ENCODE results near the gene EXOC4. TPM values are rescaled to one million over a fixed set of nuclear protein-coding genes. Genes with fewer than 3 reads are reported as not detected.

EXOC4 gene
- total and polyA plus RNA-seq, 7 experiments from 2014 or later: 44.1 to 106 (median 74.2) TPM

DNA sequence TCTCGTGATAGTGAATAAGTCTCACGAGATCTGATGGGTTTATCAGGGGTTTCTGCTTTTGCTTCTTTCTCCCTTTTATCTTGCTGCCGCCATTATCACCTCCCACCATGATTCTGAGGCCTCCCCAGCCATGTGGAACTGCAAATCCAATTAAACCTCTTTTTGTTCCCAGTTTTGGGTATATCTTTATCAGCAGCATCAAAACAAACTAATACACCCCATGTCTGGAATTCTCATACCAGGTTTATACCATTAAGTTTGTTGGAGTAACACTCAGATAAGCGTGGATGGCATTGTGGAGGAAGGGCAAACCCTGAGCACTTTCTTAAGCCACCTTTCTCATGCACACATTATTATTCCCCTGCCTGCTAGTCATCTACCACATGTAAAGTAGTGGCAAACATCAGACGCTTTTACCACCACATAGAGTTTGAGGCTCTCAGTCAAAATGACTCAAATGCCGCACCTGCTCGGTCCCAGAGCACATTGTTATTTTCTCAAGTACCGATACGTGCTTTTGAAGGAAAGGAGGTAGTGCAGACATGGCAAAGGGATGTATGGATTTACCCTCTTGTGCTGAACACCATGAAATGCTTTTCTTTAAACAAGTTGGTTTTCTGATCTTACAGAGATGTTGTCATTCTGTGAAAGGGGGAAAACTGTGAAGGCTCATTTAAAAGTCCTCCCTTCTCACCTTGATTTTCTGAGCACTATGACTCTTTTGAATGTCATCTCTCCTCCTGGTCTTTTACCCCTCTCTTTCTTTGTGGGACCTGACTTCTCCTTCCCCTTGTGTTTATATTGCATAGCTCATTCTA lies 429.7 kb downstream of the EXOC4 start:
- Histone ChIP-seq H3K4me1 (ENCODE audit: control insufficient read depth in 2 of 2, insufficient read depth in 2 of 2, low read length in 2 of 2) (no peaks in the 10 kb centered on the region), H3K27me3 (ENCODE audit: control insufficient read depth in 2 of 2, insufficient read depth in 2 of 2, low read length in 2 of 2) (no peaks in the 10 kb centered on the region), H3K4me3 (ENCODE audit: low read length) (no peak overlapping the region), H3K36me3 (ENCODE audit: control insufficient read depth in 2 of 3, insufficient read depth in 3 of 3, low read length in 3 of 3) (no peaks in the 10 kb centered on the region), H3K27ac (ENCODE audit: low read depth, low read length) (no peak overlapping the region), H3K9me3 (ENCODE audit: control insufficient read depth in 2 of 3, low read length in 3 of 3) (no peaks in the 10 kb centered on the region)
- ATAC-seq (no peak), DNase-seq (no peak)
- intact Hi-C loops (cut with micrococcal nuclease): no loop called here
- H3K4me3 Mint-ChIP-seq: no peak overlapping the region
- H3K36me3 Mint-ChIP-seq: peaks cover 3 to 49% (median 20%) of the 10 kb centered on the region in 5 donors
- ChIA-PET CTCF (no interaction called here), POLR2A (no interaction called here)
- no peaks in the 10 kb centered on the region for H3K27me3 Mint-ChIP-seq
- H3K4me1 Mint-ChIP-seq: peaks cover 0 to 6% (median 0%) of the 10 kb centered on the region in 7 donors
- H3K27ac Mint-ChIP-seq: peak overlapping the region in 1 of 9 donors; percentile 23
- peaks cover 0 to 8% (median 0%) of the 10 kb centered on the region in 11 donors for H3K9me3 Mint-ChIP-seq

DNA sequence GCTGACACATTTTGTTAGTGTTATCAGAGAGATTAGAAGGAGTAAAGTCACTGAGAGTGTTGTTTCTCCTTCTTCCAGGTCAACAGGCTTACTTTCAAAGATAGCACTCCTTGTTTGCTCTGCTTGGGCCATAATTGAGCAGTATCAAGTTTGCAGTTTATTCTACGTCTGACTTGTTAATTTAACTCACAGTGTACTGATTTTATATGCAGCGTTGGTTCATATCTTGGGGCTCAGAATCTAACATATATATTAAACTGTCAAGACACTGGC lies 430.2 kb downstream of the EXOC4 start:
- Histone ChIP-seq H3K4me1 (ENCODE audit: control insufficient read depth in 2 of 2, insufficient read depth in 2 of 2, low read length in 2 of 2) (no peaks in the 10 kb centered on the region), H3K36me3 (ENCODE audit: control insufficient read depth in 2 of 3, insufficient read depth in 3 of 3, low read length in 3 of 3) (no peaks in the 10 kb centered on the region), H3K4me3 (ENCODE audit: low read length) (no peak overlapping the region), H3K27me3 (ENCODE audit: control insufficient read depth in 2 of 2, insufficient read depth in 2 of 2, low read length in 2 of 2) (no peaks in the 10 kb centered on the region), H3K27ac (ENCODE audit: low read depth, low read length) (no peak overlapping the region), H3K9me3 (ENCODE audit: control insufficient read depth in 2 of 3, low read length in 3 of 3) (no peaks in the 10 kb centered on the region)
- Mint-ChIP-seq H3K9me3 (peaks cover 0 to 8% (median 0%) of the 10 kb centered on the region in 11 donors), H3K4me1 (peaks cover 0 to 6% (median 0%) of the 10 kb centered on the region in 7 donors), H3K27ac (peak overlapping the region in 1 of 9 donors; percentile 23), H3K4me3 (no peak overlapping the region), H3K27me3 (no peaks in the 10 kb centered on the region), H3K36me3 (peaks cover 3 to 49% (median 20%) of the 10 kb centered on the region in 5 donors)
- CTCF ChIA-PET: no interaction called here
- DNase-seq (no peak), ATAC-seq (no peak)
- intact Hi-C loops (cut with micrococcal nuclease): no loop called here
- POLR2A ChIA-PET: no interaction called here

DNA sequence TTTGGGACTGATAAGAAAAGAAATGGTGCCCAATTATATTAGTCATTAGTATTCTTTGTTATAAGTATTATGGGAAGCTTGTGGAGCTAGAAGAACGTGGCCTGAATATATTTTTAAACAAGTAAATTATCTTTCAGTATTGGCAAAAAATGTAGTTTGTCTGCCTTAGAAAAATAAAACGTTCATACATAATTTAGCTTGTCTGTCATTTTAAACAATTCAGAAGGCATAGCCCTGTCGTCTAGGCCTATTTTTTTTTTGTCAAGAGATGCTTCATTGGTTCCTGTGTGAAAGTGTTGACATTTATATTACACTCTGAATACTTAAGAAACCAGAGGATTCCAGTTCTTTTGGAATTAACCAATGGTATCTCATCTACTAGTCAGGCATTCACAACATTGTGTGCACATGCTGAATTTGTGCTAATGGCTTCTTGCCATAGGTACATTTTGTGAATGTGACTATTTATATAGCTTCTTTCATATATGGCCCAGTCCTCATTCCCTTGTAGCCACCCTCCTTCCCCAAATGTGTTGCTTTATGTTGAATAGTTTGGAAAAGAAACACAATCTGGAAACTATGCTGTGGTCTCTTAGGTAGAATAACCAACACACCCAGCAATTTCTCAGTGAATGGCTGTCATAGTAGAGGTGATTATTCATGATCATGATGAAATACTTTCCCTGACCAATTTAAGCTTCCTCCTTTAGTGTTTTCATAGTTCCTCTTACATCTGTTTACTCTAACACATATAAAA lies 435.8 kb downstream of the EXOC4 start:
- H3K27ac ChIP-seq (ENCODE audit: low read depth, low read length): no peak overlapping the region
- peak; percentile 70 for ATAC-seq
- Mint-ChIP-seq H3K4me3 (no peak overlapping the region), H3K27ac (no peak overlapping the region), H3K27me3 (no peaks in the 10 kb centered on the region), H3K36me3 (peaks cover 0 to 54% (median 18%) of the 10 kb centered on the region in 5 donors), H3K4me1 (peaks cover 0 to 5% (median 0%) of the 10 kb centered on the region in 7 donors), H3K9me3 (peaks cover 0 to 8% (median 0%) of the 10 kb centered on the region in 11 donors)
- intact Hi-C loops (cut with micrococcal nuclease): no loop called here
- H3K36me3 ChIP-seq (ENCODE audit: control insufficient read depth in 2 of 3, insufficient read depth in 3 of 3, low read length in 3 of 3): no peaks in the 10 kb centered on the region
- no peaks in the 10 kb centered on the region for H3K4me1 ChIP-seq (ENCODE audit: control insufficient read depth in 2 of 2, insufficient read depth in 2 of 2, low read length in 2 of 2)
- no peaks in the 10 kb centered on the region for H3K9me3 ChIP-seq (ENCODE audit: control insufficient read depth in 2 of 3, low read length in 3 of 3)
- CTCF ChIA-PET: no interaction called here
- DNase-seq: no peak
- POLR2A ChIA-PET: no interaction called here
- no peak overlapping the region for H3K4me3 ChIP-seq (ENCODE audit: low read length)
- H3K27me3 ChIP-seq (ENCODE audit: control insufficient read depth in 2 of 2, insufficient read depth in 2 of 2, low read length in 2 of 2): no peaks in the 10 kb centered on the region

GRCh38 chr7:133690740-133691139 lies 437.9 kb downstream of the EXOC4 start:
- intact Hi-C loops (cut with micrococcal nuclease): no loop called here
- Histone ChIP-seq H3K9me3 (ENCODE audit: control insufficient read depth in 2 of 3, low read length in 3 of 3) (no peaks in the 10 kb centered on the region), H3K4me1 (ENCODE audit: control insufficient read depth in 2 of 2, insufficient read depth in 2 of 2, low read length in 2 of 2) (no peaks in the 10 kb centered on the region), H3K36me3 (ENCODE audit: control insufficient read depth in 2 of 3, insufficient read depth in 3 of 3, low read length in 3 of 3) (no peaks in the 10 kb centered on the region), H3K27ac (ENCODE audit: low read depth, low read length) (no peak overlapping the region), H3K27me3 (ENCODE audit: control insufficient read depth in 2 of 2, insufficient read depth in 2 of 2, low read length in 2 of 2) (no peaks in the 10 kb centered on the region), H3K4me3 (ENCODE audit: low read length) (no peak overlapping the region)
- Mint-ChIP-seq H3K27me3 (no peaks in the 10 kb centered on the region), H3K9me3 (peaks cover 0 to 5% (median 0%) of the 10 kb centered on the region in 11 donors), H3K4me3 (no peak overlapping the region), H3K4me1 (peaks cover 0 to 10% (median 6%) of the 10 kb centered on the region in 7 donors), H3K27ac (no peak overlapping the region), H3K36me3 (peaks cover 0 to 43% (median 12%) of the 10 kb centered on the region in 5 donors)
- ChIA-PET POLR2A (no interaction called here), CTCF (no interaction called here)
- no peak for ATAC-seq
- DNase-seq: no peak

DNA sequence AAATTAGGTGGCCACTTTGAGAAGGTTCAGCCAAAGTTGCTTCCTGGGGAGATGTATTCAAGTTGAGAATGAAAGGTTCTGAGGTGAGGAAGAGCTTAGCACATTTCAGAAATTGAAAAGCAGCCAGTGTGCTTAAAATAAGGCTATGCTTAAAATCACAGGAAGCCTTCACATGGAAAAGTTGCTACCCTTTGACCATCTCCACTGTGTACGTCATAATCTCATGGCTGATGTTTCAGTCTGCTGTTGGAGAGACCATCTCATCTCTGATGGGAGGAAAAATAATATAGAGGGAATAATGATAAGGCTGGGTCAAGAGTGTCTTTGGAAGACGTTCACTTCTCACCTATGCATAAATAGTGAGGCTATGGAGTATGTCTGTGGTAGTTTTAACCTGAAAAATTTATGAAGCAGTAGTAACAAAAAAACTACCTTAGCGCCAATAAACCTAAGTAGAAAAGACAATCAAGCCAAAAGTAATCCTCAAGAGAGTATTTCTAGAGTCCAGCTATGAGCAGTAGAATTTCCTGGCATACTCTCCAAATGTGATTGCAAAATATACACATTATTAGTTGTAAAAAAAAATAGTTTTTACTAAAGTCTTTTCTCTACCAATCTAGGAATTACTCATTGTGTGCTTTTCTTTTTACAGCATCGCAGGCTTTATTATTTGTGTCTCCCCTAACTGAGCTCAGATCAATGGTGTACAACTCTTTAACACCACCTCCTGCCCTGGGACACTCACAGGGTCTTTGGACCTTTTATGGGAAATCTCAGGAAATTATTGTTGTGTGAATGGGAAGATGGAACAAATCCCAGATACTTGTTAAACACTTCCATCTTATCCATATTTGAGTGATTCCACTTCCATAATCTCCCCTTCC lies 439.1 kb downstream of the EXOC4 start:
- Mint-ChIP-seq H3K36me3 (peaks cover 0 to 31% (median 12%) of the 10 kb centered on the region in 5 donors), H3K27ac (no peak overlapping the region), H3K27me3 (no peaks in the 10 kb centered on the region), H3K4me1 (peaks cover 0 to 19% (median 8%) of the 10 kb centered on the region in 7 donors), H3K4me3 (no peak overlapping the region), H3K9me3 (peaks cover 0 to 5% (median 0%) of the 10 kb centered on the region in 11 donors)
- DNase-seq: no peak
- intact Hi-C loops (cut with micrococcal nuclease): no loop called here
- Histone ChIP-seq H3K36me3 (ENCODE audit: control insufficient read depth in 2 of 3, insufficient read depth in 3 of 3, low read length in 3 of 3) (no peaks in the 10 kb centered on the region), H3K4me3 (ENCODE audit: low read length) (no peak overlapping the region), H3K27me3 (ENCODE audit: control insufficient read depth in 2 of 2, insufficient read depth in 2 of 2, low read length in 2 of 2) (no peaks in the 10 kb centered on the region), H3K27ac (ENCODE audit: low read depth, low read length) (no peak overlapping the region), H3K9me3 (ENCODE audit: control insufficient read depth in 2 of 3, low read length in 3 of 3) (no peaks in the 10 kb centered on the region), H3K4me1 (ENCODE audit: control insufficient read depth in 2 of 2, insufficient read depth in 2 of 2, low read length in 2 of 2) (no peaks in the 10 kb centered on the region)
- no peak for ATAC-seq
- POLR2A ChIA-PET: no interaction called here
- CTCF ChIA-PET: no interaction called here

DNA sequence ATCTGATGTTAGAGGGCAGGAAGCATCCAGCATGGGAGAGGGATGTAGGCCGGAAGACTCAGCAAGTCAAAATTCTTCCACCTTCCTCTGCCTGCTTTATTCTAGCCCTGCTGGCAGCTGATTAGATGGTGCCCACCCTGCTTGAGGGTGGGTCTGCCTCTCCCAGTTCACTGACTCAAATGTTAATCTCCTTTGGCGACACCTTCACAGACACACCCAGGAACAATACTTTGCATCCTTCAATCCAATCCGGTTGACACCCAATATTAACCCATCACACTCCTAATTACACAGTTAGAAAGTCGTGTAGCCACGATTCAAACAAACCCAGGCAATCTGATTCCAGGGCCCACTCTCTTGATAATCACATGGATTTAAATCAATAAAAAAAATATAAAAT lies 440.4 kb downstream of the EXOC4 start:
- Histone ChIP-seq H3K36me3 (ENCODE audit: control insufficient read depth in 2 of 3, insufficient read depth in 3 of 3, low read length in 3 of 3) (no peaks in the 10 kb centered on the region), H3K27ac (ENCODE audit: low read depth, low read length) (no peak overlapping the region), H3K4me1 (ENCODE audit: control insufficient read depth in 2 of 2, insufficient read depth in 2 of 2, low read length in 2 of 2) (no peaks in the 10 kb centered on the region), H3K4me3 (ENCODE audit: low read length) (no peak overlapping the region), H3K27me3 (ENCODE audit: control insufficient read depth in 2 of 2, insufficient read depth in 2 of 2, low read length in 2 of 2) (no peaks in the 10 kb centered on the region), H3K9me3 (ENCODE audit: control insufficient read depth in 2 of 3, low read length in 3 of 3) (no peaks in the 10 kb centered on the region)
- H3K27me3 Mint-ChIP-seq: no peaks in the 10 kb centered on the region
- ChIA-PET POLR2A (no interaction called here), CTCF (no interaction called here)
- no peak overlapping the region for H3K27ac Mint-ChIP-seq
- ATAC-seq: no peak
- no peak overlapping the region for H3K4me3 Mint-ChIP-seq
- intact Hi-C loops (cut with micrococcal nuclease): no loop called here
- no peak for DNase-seq
- H3K9me3 Mint-ChIP-seq: peaks cover 0 to 5% (median 0%) of the 10 kb centered on the region in 11 donors
- peaks cover 0 to 31% (median 12%) of the 10 kb centered on the region in 5 donors for H3K36me3 Mint-ChIP-seq
- H3K4me1 Mint-ChIP-seq: peaks cover 0 to 22% (median 10%) of the 10 kb centered on the region in 7 donors

Data from naive thymus-derived CD4-positive, alpha-beta T cell (primary cell).